HG03095 (cell line): ENCODE measurements around the gene SCGB3A2.
"Not testable (repeated sequence)": the region's sequence is repeated elsewhere in the genome, so short reads cannot be mapped to it uniquely, and the experiment has no call there.

Experiments used
- ATAC-seq: cut with Tn5 transposase; IDR thresholded peaks from one replicate; pipeline ENCODE4 v1.9.1; 2021; ENCODE audit warnings: moderate library complexity; ENCODE audit not compliant: unreplicated experiment

SCGB3A2 gene

GRCh38 chr5:147860641-147861025 lies 17.9 kb upstream of the SCGB3A2 start:
- ATAC-seq: no peak

DNA sequence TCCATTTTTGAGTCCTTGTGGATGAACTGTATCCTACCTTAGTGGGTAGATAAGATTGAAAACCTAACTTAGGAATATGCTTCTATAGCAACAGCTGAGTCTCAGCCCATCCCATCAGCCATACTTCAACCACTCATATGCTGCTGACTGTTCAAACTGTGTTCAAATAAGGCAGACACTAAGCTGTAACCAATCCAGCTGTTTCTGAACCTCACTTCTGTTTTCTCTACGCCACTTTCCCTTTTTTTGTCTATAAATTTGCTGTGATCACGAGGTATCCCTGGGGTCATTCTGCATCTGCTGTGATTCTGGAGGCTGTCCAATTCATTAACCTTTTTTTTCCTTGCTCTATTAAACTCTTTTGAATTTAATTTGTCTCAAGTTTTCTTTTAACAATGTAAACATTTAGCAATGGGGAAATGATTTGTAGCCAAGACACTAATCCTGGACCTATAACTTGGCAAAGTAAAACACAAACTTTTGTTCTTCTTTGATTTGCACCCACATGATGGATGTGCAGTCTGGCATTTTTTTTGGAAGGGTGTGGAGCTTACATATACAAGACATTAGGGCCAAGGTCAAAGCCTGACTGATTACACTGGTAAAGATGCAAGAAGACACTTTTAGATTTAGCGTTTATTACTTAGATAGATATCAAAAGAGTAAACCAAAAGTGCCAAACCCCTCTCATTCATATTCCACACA lies 14.9 kb upstream of the SCGB3A2 start:
- ATAC-seq: no peak

DNA sequence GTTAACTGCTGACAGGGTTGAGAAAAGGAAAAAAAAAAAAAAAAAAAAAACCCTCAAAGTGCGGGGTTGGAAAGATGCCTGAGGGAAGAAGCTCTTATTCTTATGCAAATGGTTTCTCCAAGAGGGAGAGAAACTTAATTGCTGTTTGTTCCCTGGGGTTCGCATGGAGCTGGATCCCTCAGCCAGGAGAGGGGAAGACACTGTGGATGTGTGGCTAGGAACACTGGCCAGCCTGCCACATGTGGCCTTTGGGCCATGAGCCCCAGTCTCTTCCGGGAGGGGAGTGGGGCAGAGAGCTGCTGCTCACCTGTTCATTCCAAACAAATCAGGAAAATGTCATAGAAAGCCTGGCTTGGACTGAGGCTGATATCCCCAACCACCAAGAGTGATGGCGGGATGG lies 9.4 kb upstream of the SCGB3A2 start:
- ATAC-seq: no peak

DNA sequence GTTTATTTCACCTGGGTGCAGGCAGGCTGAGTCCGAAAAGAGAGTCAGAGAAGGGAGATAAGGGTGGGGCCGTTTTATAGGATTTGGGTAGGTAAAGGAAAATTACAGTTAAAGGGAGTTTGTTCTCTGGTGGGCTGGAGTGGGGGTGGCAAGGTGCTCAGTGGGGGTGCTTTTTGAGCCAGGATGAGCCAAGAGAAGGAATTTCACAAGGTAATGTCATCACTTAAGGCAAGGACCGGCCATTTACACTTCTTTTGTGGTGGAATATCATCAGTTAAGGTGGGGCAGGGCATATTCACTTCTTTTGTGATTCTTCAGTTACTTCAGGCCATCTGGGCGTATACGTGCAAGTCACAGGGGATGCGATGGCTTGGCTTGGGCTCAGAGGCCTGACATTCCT lies 8.6 kb upstream of the SCGB3A2 start:
- not testable (repeated sequence) for ATAC-seq

GRCh38 chr5:147871980-147872549 lies 6.4 kb upstream of the SCGB3A2 start:
- ATAC-seq: not testable (repeated sequence)

- ATAC-seq: not testable (repeated sequence)
These were observed 5.6 kb upstream of the SCGB3A2 start for GRCh38 chr5:147872744-147873435.

GRCh38 chr5:147874118-147874875 lies 4.2 kb upstream of the SCGB3A2 start:
- not testable (repeated sequence) for ATAC-seq

DNA sequence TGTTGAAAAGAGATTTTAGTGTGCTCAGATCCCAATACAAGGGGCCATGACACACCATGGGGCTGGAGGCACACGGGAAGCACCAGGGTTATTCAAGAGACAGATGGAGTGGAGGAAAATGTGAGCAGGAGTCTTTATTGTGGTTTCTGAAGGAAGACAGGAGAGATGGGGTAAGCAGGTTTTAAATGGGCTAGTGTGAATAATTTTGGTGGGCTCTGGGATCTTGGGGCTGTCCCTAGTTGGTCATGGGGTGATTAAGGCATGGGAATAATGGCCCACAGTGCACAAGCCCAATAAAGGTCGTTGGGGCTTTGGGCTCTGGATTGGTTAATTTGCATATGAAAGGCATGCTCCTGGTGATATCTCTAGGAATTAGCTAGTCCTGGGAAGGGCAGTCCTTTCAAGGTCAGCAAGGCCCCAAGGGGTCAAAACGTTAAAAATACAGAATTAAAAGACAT lies 3.6 kb upstream of the SCGB3A2 start:
- ATAC-seq: no peak

DNA sequence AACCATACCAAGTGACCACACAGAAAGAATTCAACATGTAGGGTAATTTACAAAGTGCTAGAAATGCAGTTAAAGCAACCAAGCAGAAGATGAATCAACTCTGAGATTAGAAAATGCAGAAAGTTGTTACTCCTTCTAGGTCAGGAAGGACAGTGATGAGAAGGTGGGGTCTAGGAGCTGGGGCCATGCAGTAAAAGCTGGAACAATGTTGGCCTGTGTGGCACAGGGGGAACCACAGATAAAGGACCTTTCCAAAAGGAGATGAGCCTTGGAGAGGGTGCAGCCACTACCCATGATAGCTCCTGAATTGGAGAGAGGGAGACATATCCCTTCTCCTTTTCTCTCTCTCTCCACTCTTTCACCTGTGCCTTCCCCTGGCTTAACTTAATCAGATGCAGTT lies 2.4 kb upstream of the SCGB3A2 start:
- ATAC-seq: no peak

- no peak for ATAC-seq
These were observed 1.9 kb upstream of the SCGB3A2 start for GRCh38 chr5:147876626-147877025.

GRCh38 chr5:147879784-147880183 lies 1.3 kb downstream of the SCGB3A2 start:
- no peak for ATAC-seq

- no peak for ATAC-seq
These were observed 2.0 kb downstream of the SCGB3A2 start for GRCh38 chr5:147880487-147880886.

DNA sequence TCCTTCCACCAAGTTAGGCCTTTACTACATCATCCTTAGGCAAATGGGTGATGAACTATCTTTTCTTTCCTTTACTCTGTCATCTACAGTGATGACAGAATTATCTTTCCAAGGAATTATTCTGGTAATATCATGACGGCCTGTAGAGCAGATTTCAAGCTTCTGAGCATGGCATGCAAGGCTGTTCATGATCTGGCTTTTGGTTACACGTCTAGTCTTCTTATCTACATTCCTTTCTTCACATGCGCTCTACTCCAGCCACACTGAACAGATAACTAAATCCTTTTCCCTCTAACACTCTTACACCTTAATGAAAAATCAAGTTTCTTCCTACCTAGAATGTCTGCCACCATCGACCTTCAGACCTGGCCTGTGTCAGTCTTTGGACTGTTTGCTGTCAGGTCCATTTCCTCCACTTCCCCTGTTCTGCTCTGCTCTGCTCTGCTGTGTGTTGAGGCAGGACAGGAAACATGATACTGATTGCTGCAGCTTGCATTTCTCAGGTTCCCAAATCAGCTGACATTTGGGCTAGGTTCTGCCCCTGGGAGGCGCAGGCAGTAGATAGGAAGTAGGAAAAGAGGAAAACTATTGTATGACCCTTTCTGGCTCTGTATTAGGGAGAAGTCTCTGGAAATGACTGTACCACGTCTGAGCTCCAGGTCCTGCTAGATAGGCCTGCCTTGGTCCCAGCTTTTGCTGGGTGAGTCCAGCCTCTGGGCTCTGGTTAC lies 4.2 kb downstream of the SCGB3A2 start:
- ATAC-seq: no peak

GRCh38 chr5:147887026-147887627 lies 8.6 kb downstream of the SCGB3A2 start:
- no peak for ATAC-seq

DNA sequence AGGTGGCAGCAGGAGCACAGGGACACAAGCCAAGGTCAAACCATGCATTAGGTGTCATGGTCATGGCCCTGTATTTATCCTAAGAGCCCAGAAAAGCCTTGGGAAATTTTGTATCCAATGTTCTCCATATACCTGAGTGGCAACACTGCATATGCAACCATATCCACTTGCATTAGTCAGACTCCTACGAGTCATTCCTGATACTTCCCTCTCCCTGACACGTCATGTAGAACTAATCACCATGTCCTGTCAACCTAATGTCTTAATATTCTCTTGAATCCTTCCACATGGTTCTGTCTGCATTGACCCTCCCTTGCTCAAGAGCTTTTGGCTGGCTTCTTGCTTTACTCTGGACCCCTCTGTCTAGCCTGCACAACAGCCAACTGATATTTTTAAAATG lies 9.4 kb downstream of the SCGB3A2 start:
- no peak for ATAC-seq

DNA sequence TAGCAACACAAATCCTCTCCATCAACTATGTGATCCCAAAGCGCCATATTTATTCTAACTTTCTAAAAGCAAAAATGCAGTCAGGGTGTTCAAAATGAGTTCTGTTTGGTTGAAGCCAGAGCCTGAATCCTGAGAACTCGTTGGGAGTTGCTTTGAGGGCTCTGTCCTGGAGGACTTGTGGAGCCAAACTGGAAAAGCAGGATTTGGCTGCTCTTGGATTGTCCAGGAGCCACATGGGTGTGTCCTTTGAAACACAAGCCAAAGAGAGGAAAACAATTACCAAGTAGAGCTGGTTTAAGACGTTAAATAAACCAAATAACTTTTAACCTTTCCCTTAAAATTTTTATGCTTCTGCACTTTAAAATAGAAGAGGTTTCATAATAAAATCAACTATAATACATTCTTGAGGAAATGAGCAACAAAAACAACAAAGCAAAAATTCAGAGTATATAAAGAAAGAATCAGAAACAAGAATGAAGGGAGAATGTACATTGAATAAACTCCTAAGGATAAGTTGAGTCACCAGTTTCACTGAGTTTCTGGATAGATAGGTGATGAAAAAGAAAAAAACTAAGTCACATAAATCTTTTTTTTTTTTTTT lies 14.3 kb downstream of the SCGB3A2 start:
- no peak for ATAC-seq

GRCh38 chr5:147893820-147894219 lies 15.3 kb downstream of the SCGB3A2 start:
- no peak for ATAC-seq

DNA sequence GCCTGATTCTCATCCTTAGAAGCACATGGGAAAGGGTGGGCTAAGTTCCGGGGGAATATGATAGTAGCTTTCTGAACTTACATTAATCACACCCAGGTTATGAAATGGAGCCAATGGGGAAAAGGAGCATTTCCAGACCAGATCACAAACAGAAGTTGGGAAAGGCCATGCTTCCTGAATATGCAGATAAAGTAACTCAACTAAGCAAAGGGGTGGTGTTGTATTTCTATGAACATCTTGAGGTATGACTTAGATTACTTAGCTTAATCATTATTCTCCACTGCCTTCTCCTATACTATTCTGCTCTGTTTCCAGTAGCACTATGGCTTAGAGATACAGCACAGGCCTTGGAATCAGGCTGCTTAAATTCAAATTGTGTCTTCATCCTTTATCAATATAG lies 17.4 kb downstream of the SCGB3A2 start:
- ATAC-seq: no peak

DNA sequence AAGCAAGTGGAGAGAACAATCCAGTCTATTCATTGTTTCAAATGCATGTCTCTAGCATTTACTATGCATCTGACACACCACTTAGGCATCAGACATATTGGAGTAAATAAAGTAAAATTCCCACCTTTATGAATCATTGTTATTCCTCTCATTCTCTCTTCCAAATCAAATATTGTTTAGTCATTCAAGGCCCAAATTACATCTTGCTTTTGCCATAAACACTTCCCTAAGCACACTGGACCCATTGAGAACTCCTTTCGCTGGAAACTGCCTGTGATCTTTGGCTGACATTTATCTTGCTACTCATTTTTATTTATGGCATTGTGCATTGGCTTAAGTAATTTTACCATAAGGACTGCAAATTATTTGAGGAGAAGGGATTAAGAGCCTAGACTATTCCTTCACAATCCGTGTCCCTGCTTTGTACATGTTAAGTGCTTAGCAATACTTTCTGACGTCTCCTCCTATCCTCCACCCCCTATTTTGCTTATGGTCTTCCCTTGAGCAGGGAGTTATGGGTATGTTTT lies 20.4 kb downstream of the SCGB3A2 start:
- ATAC-seq: no peak

DNA sequence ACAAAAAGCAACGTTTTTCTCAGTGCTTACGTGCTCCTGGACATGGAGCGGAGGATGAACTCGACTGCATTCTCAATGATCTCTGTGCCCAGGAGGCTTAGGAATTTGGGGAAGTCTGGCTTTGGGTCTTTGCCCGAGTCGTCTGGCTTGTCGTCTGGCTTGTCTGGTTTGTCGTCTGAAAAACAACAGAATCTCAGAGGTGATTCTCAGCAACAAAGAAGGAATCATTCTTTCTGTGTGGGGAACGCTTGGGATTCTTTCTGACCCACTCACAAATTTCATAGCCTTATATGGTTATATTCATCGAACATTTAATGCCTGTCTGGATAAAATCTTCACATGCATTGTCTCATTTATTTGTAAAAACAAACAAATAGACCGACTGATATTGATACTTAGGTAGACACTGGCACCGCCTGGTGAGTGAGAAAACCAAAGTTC lies 23.1 kb downstream of the SCGB3A2 start:
- no peak for ATAC-seq
